HCT116 (cell line): ENCODE results near the gene FAM156B. TPM values are rescaled to one million over a fixed set of nuclear protein-coding genes. Genes with fewer than 3 reads are reported as not detected.
"Not testable (repeated sequence)": the region's sequence is repeated elsewhere in the genome, so short reads cannot be mapped to it uniquely, and the experiment has no call there.

Experiments used
- ATAC-seq: fragments of 200-7000 bp; cut with Tn5 transposase; 2 replicates; pipeline ENCODE4 v1.9.1; 2020; ENCODE audit warnings: mild to moderate bottlenecking, moderate library complexity
- BruUV-seq: library from RNA; stranded (reverse); fragments of 400-500 nt; replicated peaks from 2 replicates; lab custom pipeline; 2021; lab: Mats Ljungman, UMichigan
- CTCF ChIA-PET: fragments of 300-600 bp; sonication (Branson Sonifier 250); formaldehyde crosslinking; loops from one replicate; lab custom pipeline; 2021; ENCODE audit warnings: antibody characterized with exemption; lab: Charles Lee
- POLR2A ChIA-PET: fragments of 300-600, 350-600 bp; sonication (Branson Sonifier 250); formaldehyde crosslinking; loops from one replicate; lab custom pipeline; 2021; ENCODE audit warnings: antibody characterized with exemption; lab: Charles Lee
- RAD21 ChIA-PET, 2 experiments: fragments of 300-600 bp; sonication (Branson Sonifier 250); formaldehyde crosslinking; loops; one replicate each; lab custom pipeline; 2023; ENCODE audit warnings: low total read pairs in 2 of 2; ENCODE audit not compliant: uncharacterized antibody in 2 of 2, unreplicated experiment in 2 of 2, low non-redundant PET in 1 of 2; lab: Charles Lee
- DNase-seq: peaks from one replicate; pipeline ENCODE4 v3.0.0-alpha.2; 2010; ENCODE audit warnings: low read depth, low spot score
- H2AFZ ChIP-seq: fragments of 200-600 bp; shearing (Covaris generic), sonication (generic); 2 replicates; pipeline ENCODE4 v1.6.1; 2017; ENCODE audit warnings: low read depth, mixed run types, mixed read lengths, antibody characterized with exemption, low read length; ENCODE audit not compliant: poor library complexity, severe bottlenecking
- H3K27ac ChIP-seq: 2 replicates; pipeline ENCODE4 v1.5.1; 2012; ENCODE audit warnings: low read depth, low read length
- H3K27me3 ChIP-seq: fragments of 200-600 bp; sonication (generic); 2 replicates; pipeline ENCODE4 v1.6.1; 2016; ENCODE audit warnings: mixed run types, low read length, mixed read lengths; ENCODE audit not compliant: insufficient read depth
- H3K36me3 ChIP-seq, 2 experiments: fragments of 200-500 bp in 1 of 2; fragments of 200-600 bp in 1 of 2; sonication (Bioruptor generic) in 1 of 2; sonication (generic) in 1 of 2; 2 replicates each; pipeline versions ENCODE4 v1.5.1 to v1.6.1; 2014 to 2016; ENCODE audit warnings: low read length in 2 of 2, inconsistent platforms in 1 of 2, mixed read lengths in 1 of 2, mixed run types in 1 of 2; ENCODE audit not compliant: insufficient read depth in 2 of 2, control insufficient read depth in 1 of 2
- H3K4me1 ChIP-seq, 2 experiments: fragments of 200-600 bp in 1 of 2; sonication (generic) in 1 of 2; 2 replicates each; pipeline versions ENCODE4 v1.5.1 to v1.6.1; 2012 to 2017; ENCODE audit warnings: low read length in 2 of 2, inconsistent platforms in 1 of 2, mild to moderate bottlenecking in 1 of 2, mixed read lengths in 1 of 2, mixed run types in 1 of 2, moderate library complexity in 1 of 2; ENCODE audit not compliant: insufficient read depth in 2 of 2, control insufficient read depth in 1 of 2
- H3K4me2 ChIP-seq: fragments of 200-600 bp; sonication (generic); 2 replicates; pipeline ENCODE4 v1.6.1; 2017; ENCODE audit warnings: mixed run types, low read length, mixed read lengths
- H3K4me3 ChIP-seq, 2 experiments: fragments of 200-600 bp in 1 of 2; sonication (generic) in 1 of 2; replicated peaks in 1 of 2; 2 replicates each; pipeline ENCODE4 v1.5.1; 2011 to 2016; ENCODE audit warnings: low read length in 2 of 2, control low read depth in 1 of 2, low read depth in 1 of 2, mild to moderate bottlenecking in 1 of 2, mixed read lengths in 1 of 2, mixed run types in 1 of 2
- H3K79me2 ChIP-seq: fragments of 200-600 bp; sonication (generic); 2 replicates; pipeline ENCODE4 v1.6.1; 2017; ENCODE audit warnings: mild to moderate bottlenecking, mixed run types, low read length, moderate library complexity, mixed read lengths; ENCODE audit not compliant: insufficient read depth
- H3K9ac ChIP-seq: fragments of 200-600 bp; sonication (generic); 2 replicates; pipeline ENCODE4 v1.6.1; 2016; ENCODE audit warnings: low read length, mixed read lengths
- H3K9me2 ChIP-seq: fragments of 200-600 bp; sonication (generic), shearing (Covaris generic); 2 replicates; pipeline ENCODE4 v1.6.1; 2017; ENCODE audit warnings: mixed run types, mild to moderate bottlenecking, moderate library complexity; ENCODE audit not compliant: insufficient read depth
- H3K9me3 ChIP-seq, 2 experiments: fragments of 200-500 bp in 1 of 2; fragments of 200-600 bp in 1 of 2; sonication (Bioruptor generic) in 1 of 2; sonication (generic) in 1 of 2; 2 replicates each; pipeline ENCODE4 v1.6.1; 2014 to 2017; ENCODE audit warnings: low read length in 2 of 2, mixed read lengths in 2 of 2, inconsistent platforms in 1 of 2, low read depth in 1 of 2, mild to moderate bottlenecking in 1 of 2, mixed run types in 1 of 2, moderate library complexity in 1 of 2; ENCODE audit not compliant: control insufficient read depth in 1 of 2, insufficient read depth in 1 of 2
- H4K20me1 ChIP-seq: fragments of 200-600 bp; sonication (generic), shearing (Covaris generic); 2 replicates; pipeline ENCODE4 v1.6.1; 2017; ENCODE audit warnings: mixed run types, mild to moderate bottlenecking, moderate library complexity; ENCODE audit not compliant: insufficient read depth
- EZH2phosphoT487 ChIP-seq: fragments of 200-600 bp; IDR thresholded peaks from 2 replicates; pipeline ENCODE4 v1.6.1; 2018; ENCODE audit warnings: antibody characterized with exemption, borderline replicate concordance
- intact Hi-C: fragments of 100-400 bp; cut with micrococcal nuclease; formaldehyde crosslinking; loops from 2 replicates; pipeline ENCODE4 v1.10.0; 2022
- total RNA-seq: library from RNA; stranded (reverse); gene quantifications from one replicate; pipeline ENCODE4 v1.2.1, GENCODE V29; 2021; ENCODE audit not compliant: unreplicated experiment
- TF ChIP-seq, protein P1 (sequence below): IDR thresholded peaks from 2 replicates; pipeline ENCODE4 v1.6.1; 2011; ENCODE audit warnings: mild to moderate bottlenecking, low read length, moderate library complexity; ENCODE audit not compliant: insufficient replicate concordance; ENCODE audit errors: extremely low read depth
- TF ChIP-seq, protein P2 (sequence below): IDR thresholded peaks from 2 replicates; pipeline ENCODE4 v1.6.1; 2012

FAM156B gene
- total RNA-seq, 1 experiment from 2014 or later, result 13.5 TPM

DNA sequence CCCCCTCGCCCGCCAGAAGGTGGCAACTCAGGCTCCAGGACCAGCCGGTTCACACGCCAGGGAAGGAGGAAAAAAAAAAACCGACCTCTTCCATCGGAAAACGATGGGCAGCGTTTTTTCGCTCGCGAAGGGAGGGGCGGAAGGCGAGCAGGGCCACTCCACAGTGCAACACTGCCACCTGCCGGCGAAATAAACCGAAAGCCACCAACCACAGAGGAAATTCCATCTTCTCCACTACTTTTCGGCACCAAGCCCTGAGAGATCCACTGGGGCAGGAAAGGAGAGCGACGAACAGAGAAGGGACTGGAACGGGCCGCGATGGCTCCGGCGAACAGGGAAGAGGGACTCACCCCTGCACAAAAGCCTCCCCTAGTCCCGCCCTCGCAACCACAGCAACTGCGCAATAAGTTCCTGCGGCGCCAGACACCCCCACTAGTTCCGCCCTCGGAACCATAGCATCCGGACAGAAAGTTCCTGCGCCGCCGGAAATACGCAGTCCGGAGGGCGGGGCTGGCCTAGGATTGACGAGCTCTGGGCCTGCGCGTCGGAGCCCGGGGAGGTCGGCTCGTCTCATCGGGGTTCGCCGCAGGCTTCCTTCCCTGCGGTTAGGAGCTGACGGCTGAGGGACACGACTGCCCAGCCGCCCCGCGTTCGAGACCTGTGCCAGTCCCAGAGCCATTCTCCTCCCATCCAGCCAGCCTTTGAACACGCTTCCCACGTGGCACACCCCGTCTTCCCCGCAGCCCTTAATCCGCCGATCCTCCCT lies 37.8 kb downstream of the FAM156B start (continued):
- TF ChIP-seq, protein P1, sequence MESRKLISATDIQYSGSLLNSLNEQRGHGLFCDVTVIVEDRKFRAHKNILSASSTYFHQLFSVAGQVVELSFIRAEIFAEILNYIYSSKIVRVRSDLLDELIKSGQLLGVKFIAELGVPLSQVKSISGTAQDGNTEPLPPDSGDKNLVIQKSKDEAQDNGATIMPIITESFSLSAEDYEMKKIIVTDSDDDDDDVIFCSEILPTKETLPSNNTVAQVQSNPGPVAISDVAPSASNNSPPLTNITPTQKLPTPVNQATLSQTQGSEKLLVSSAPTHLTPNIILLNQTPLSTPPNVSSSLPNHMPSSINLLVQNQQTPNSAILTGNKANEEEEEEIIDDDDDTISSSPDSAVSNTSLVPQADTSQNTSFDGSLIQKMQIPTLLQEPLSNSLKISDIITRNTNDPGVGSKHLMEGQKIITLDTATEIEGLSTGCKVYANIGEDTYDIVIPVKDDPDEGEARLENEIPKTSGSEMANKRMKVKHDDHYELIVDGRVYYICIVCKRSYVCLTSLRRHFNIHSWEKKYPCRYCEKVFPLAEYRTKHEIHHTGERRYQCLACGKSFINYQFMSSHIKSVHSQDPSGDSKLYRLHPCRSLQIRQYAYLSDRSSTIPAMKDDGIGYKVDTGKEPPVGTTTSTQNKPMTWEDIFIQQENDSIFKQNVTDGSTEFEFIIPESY, result peak; percentile 5
- TF ChIP-seq, protein P2, sequence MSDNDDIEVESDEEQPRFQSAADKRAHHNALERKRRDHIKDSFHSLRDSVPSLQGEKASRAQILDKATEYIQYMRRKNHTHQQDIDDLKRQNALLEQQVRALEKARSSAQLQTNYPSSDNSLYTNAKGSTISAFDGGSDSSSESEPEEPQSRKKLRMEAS, result peak; percentile 58
- no peak for TF ChIP-seq EZH2phosphoT487

DNA sequence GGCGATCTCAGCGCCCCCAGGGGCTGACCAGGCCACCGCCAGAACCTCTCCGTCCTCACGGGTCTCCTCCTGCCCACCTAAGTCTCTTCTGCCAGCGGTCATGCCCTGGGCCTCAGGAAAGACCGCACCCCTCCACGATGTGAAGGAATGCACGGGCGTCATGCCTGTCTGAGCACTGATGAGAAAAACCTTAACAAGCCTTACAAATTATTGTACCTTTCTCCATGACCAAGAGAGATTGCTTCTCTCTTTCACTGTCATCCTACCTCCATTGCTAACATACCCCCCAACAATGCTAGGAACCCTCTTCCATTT lies 38.3 kb downstream of the FAM156B start:
- RAD21 ChIA-PET, H3K9me3 ChIP-seq, H3K36me3 ChIP-seq, ATAC-seq, H3K79me2 ChIP-seq, H3K27me3 ChIP-seq, intact Hi-C loops, H3K4me1 ChIP-seq, H2AFZ ChIP-seq, DNase-seq, H4K20me1 ChIP-seq, H3K9me2 ChIP-seq: not testable (repeated sequence)
- TSS peak; percentile 99 for BruUV-seq
- Histone ChIP-seq H3K4me2 (peak overlapping the region; percentile 89), H3K4me3 (peak overlapping the region; percentile 67 to 71), H3K27ac (peak overlapping the region; percentile 84), H3K9ac (peak overlapping the region; percentile 90)
- CTCF ChIA-PET, result interaction anchor here (0.7 kb wide), 1 partner anchor 10 kb away, joined by 3 read pairs; no protein-coding TSS in a partner anchor
- POLR2A ChIA-PET, result interaction anchor here (1.0 to 1.1 kb wide), 2 partner anchors 12 to 61 kb away, joined by 3 to 7 read pairs; no protein-coding TSS in a partner anchor

DNA sequence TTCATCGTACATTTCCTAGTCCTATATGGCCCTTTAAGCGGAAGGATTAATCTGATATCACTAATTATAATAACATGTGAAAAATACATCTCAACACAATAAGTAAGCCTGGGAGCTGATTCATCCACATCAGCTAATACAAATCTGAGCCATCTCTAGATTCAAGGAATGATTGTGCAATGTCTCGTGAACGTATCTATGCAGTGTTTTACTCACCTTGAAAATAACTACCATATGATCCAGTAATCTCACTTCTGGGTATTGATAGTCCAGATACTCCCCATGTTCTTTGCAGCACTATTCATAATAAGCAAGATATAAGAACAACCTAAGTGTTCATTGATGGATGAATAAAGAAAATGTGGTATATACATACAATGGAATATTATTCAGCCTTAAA lies 43.6 kb downstream of the FAM156B start:
- H3K4me3 ChIP-seq, CTCF ChIA-PET, H2AFZ ChIP-seq, H3K79me2 ChIP-seq, BruUV-seq, H4K20me1 ChIP-seq, H3K9me3 ChIP-seq, intact Hi-C loops, RAD21 ChIA-PET, ATAC-seq, H3K27me3 ChIP-seq, H3K9me2 ChIP-seq, POLR2A ChIA-PET, H3K27ac ChIP-seq, H3K4me2 ChIP-seq, H3K4me1 ChIP-seq, DNase-seq, H3K9ac ChIP-seq, H3K36me3 ChIP-seq: not testable (repeated sequence)

DNA sequence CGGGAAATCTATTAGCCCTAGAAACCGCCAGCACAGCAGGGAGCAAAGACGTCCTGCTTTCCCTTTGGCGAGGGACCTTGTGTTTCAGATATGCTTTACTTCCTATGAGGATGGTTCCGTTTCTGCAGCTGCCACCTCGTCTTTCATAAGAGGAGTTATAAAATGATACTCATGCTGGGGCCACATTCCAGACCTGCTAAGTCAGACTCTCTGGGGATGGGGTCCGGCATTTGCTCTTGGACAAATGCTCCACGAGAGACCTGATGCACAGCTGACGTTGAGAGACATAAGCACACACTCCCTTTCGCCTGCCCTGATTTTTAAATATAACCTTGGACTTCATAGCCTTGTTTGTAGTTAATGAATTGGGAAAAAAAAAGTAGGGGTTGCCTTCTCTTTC lies 44.6 kb downstream of the FAM156B start:
- H3K9ac ChIP-seq, H3K27me3 ChIP-seq, H3K4me1 ChIP-seq, H3K4me2 ChIP-seq, intact Hi-C loops, H2AFZ ChIP-seq, CTCF ChIA-PET, H4K20me1 ChIP-seq, ATAC-seq, DNase-seq, BruUV-seq, RAD21 ChIA-PET, H3K9me2 ChIP-seq, H3K79me2 ChIP-seq, POLR2A ChIA-PET, H3K4me3 ChIP-seq, H3K36me3 ChIP-seq, H3K9me3 ChIP-seq, H3K27ac ChIP-seq: not testable (repeated sequence)
